GM19328 (cell line): Measurements from ENCODE around the gene ALPG.
"Not testable (repeated sequence)": the region's sequence is repeated elsewhere in the genome, so short reads cannot be mapped to it uniquely, and the experiment has no call there.

Experiments
- ATAC-seq: cut with Tn5 transposase; IDR thresholded peaks from one replicate; pipeline ENCODE4 v1.9.1; 2021; ENCODE audit warnings: mild to moderate bottlenecking, moderate library complexity; ENCODE audit not compliant: unreplicated experiment

Gene ALPG

DNA sequence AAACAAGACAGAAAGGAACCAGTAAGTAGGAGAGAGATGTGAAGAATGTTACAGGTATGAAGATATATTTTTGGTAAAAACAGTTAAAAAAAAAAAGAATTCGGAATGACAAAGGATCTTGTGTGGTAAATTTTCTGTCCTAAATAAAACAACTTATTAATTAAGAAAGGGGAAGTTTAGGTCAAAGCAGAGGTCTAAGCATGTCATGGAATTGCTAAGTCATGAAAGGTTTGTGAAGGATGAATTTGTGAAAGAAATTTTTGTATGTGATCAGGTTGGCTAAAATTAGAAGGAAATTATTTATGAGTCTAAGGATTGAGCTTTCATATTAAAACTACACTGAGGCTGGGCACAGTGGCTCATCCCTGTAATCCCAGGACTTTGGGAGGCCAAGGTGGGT lies 11.1 kb upstream of the ALPG start:
- no peak for ATAC-seq

DNA sequence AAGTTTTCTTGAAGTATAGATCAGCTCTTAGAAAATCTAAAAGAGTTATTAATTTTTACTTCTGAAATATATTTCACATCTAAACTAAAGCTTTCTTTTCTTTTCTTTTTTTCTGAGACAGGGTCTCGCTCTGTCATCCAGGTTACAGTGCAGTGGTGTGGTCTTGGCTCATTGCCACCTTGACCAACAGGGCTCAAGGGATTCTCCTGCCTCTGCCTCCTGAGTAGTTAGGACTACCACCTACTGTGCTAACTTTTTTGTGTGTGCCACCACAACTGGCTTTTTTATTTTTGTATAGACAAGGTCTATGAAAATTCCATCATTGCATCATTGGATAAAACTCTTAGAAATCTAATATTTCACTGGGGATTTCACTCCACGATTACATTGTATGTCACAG lies 10.0 kb upstream of the ALPG start:
- no peak for ATAC-seq

DNA sequence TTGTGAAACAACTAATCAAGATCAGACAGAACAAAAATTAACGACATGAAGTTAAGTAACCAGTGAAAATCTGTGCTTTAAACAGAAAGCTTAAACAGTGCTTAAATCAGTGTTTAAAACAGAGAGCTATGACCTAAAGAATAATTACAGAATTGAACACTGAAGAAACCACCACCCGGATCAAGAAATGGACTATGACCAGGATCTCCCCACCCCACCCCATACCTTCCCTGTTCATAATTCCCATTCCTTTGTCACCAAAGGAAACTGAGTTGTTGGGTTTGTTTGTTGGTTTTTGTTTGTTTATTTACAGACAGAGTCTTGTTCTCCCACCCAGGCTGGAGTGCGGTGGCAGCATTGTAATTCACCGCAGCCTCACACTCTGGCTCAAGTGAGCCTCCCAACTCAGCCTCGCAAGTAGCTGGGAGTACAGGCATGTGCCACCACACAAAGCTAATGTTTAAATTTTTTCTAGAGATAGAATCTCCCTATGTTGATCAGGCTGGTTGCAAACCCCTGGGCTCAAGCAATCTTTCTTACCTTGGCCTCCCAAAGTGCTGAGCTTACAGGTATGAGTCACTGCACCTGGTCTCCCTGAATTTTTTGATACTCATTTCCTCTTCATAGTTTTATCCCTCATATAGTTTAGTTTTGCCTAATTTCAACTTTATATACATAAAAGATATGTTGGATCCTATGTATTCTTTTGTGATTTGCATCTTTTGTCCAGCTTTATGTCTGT lies 8.2 kb upstream of the ALPG start:
- ATAC-seq = no peak

DNA sequence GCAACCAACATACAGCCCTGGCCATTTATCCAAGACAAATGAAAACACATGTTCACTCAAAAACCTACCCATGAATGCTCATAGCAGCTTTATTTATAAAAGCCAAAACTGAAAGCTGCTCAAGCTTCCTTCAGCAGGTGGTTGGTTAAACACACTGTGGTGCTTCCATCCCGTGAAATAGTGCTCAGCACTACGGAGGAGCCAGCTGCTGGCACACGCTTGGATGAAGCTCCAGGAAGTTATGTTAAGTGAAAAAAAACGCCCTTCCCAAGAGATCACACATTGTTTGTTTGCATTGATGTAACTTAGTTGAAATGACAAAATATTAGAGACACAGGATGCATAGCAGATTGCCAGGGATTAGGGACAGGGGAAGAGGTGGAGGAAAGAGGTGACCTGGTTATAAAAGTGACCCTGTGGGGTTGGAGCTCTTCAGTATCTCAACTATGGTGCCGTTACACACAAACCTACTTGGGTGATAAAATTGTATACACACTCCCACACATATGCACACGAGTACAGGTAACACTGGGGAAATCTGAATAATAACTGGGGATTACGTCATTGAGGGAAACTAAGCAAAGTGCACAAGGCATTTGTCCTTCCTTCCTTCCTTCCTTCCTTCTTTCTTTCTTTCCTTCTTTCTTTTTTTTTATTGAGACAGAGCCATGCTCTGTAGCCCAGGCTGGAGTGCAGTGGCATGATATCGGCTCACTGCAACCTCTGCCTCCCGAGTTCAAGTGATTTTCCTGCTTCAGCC lies 6.2 kb upstream of the ALPG start:
- ATAC-seq = no peak

DNA sequence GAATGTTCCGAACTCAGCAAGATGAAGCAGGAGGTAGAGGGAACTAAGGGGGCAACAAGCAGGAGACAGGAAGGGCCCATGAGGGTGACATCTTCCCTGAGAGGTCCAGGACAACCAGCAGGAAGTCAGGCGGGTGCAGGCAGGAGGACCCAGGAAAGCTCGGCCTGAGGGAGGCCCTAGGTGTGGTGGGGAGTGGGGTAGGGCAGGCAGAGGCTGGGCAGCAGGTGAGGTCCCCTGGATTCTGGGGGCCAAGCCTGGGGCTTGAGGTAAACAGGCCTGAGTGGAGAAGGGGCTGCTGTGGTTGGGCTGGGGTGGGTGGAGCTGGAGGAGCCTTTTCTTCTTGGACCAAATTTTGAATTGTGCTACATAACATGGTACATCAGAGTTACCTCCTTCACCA lies 4.1 kb upstream of the ALPG start:
- ATAC-seq = no peak

DNA sequence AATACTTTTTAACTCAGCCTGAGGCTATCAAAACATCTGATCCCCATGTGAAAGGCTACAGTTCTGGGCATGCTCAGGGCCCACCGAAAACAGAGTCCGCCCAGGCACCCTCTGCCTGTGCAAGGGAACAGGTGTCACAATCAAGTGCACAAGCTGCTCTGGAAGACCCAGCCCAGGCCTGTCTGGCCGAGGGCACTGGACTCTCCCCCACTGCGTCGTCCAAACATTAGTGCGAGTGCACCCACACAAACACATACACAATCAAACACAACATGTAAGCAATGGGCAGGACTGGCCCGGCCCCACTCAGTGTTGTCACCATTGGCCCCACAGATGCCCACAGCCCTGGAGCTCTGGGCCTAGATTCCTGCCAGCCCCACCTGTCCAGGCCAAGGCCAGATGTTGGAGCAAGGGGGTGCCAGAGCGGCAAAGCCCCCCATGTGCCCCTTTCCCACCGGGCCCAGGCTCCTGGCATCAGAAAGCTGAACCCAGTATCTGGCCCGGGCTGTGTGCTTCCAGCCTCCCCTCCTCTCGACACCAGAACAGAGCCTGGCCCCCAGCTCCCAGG lies 617 bp upstream of the ALPG start:
- no peak for ATAC-seq

DNA sequence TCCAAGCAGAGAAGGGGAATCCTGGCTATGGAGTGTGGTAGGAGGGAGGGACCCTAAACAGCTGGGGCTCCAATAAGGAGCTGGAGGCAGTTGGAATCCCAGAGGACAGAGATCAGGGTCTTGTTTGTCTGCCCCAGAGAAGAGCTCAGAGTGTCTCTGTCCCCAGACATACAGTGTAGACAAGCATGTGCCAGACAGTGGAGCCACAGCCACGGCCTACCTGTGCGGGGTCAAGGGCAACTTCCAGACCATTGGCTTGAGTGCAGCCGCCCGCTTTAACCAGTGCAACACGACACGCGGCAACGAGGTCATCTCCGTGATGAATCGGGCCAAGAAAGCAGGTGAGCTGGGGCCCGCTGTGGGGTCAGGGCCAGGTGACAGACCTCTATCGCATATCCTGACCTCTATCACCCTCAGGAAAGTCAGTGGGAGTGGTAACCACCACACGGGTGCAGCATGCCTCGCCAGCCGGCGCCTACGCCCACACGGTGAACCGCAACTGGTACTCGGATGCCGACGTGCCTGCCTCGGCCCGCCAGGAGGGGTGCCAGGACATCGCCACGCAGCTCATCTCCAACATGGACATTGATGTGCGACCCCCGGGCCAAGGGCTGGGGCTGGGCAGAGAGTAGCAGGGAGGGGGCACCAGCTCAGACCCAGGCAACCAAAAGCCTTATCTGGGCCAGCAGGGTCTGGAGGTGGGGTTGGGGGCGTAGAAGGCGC lies 945 bp downstream of the ALPG start:
- ATAC-seq = not testable (repeated sequence)

DNA sequence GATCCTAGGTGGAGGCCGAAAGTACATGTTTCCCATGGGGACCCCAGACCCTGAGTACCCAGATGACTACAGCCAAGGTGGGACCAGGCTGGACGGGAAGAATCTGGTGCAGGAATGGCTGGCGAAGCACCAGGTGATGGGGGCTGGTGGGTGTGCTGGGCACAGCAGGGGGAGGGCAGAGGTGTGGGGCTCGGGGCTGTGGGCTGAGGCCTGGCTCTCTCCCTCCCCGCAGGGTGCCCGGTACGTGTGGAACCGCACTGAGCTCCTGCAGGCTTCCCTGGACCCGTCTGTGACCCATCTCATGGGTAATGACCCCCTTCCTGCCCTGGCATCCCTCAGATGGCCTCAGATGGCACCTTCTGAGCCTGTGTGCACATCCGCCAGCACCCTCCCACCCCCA lies 1.6 kb downstream of the ALPG start:
- ATAC-seq = not testable (repeated sequence)

DNA sequence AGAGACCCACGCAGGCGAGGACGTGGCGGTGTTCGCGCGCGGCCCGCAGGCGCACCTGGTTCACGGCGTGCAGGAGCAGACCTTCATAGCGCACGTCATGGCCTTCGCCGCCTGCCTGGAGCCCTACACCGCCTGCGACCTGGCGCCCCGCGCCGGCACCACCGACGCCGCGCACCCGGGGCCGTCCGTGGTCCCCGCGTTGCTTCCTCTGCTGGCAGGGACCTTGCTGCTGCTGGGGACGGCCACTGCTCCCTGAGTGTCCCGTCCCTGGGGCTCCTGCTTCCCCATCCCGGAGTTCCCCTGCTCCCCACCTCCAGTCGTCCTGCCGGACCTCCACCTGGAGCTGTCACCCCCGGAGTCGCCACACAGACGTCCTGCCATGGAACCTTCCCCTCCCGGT lies 3.0 kb downstream of the ALPG start:
- not testable (repeated sequence) for ATAC-seq

DNA sequence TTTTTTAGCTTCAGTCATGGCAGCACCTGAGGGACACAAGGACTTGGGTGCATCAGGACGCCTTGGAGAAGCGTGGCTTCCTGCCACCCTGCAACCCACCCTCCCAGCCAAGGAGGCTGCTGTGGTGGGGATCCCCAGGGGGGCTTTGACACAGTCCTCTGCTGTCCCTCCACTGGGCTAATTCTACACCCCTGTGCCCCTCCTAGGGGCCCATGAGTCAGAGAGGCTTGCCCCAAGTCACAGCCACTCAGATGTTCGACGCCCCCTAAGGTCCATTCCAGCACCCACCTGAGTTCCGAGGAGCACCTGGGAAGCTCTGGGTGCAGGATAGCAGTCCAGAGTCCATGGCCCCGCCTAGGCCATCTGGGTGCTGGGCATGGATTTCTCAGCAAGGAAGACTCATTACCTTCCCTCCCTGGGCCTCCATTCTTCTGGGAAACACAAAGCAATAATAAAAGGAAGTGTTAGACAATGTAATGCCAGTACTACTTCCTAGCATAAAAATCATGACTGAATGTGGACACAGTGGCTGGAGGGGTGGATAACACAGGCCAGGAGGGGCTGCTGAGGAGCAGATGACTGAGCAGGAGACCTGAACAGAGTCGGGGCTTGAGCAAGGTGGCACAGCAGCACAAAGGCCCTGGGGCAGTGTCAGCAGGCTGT lies 3.7 kb downstream of the ALPG start:
- ATAC-seq = no peak

DNA sequence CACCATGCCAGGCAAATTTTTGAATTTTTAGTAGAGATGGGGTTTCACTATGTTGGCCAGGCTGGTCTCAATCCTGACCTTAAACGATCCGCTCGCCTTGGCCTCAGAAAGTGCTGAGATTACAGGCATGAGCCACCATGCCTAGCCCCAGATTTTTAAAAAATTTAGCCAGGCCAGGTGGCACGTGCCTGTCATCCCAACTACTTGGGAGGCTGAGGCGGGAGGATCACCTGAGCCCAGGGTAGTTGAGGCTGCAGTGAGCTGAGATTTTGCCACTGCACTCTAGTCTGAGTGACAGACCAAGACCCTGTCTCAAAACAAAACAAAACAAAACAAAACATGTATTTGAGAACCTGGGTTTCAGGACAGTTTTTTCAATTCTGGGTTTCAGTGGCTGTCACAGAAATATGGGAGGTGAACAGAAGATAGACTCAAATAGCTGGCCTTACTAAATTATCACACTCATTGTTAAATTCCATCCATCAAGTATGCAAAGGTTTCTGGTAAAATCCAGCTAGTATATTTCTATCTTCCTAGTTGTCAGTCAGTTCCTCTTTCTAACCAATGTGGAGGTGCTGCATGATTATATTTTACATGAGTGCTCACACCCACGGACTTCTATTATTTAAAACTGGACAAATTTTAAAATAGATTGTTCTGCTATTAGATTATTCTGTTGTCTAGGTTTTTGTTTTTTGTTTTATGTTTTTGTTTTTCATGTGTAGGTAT lies 5.4 kb downstream of the ALPG start:
- ATAC-seq = no peak

DNA sequence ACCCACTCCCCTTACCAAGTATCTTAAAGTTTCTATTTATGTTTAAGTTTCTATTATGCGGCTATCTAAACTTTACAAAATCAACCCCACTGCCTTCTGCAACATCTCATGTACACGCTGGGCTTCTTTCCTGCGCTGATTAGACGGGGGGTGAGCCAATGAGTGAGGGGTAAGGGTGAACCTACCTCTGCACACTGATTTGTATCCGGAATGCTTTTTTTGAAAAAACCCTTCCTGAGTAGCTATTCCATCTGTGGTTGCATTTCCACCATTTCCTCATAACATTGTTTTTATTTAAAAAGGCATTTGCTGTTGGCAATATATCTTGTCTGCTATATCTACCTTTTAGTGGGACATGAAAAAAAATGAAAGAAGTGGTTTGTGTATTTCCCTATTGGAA lies 6.3 kb downstream of the ALPG start:
- no peak for ATAC-seq

DNA sequence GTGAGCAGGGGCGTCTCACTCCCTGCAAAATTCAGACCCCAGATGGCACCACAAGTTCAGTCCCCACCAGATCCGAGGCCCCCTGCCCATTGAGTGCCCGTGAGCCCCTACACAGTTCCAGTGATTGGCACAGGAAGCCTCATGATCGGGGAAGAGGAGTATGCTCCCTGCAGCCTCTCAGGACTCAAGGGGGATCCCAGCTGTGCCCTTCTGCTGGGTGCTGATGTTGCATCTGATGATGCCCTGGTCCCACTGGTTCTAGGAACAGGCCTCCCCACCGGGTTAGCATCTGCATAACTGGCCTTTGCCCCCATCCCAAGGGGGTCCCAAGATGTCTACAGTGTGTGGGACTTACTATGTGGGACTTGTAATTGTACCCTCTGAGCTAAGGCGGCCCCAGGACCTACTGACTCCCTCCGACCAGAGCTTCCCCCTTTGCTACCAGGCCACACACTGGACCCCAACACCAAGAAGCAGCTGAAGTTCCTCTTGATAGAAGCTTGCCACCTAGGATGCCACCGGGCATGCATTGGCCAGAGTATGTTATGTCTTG lies 8.6 kb downstream of the ALPG start:
- ATAC-seq = no peak

DNA sequence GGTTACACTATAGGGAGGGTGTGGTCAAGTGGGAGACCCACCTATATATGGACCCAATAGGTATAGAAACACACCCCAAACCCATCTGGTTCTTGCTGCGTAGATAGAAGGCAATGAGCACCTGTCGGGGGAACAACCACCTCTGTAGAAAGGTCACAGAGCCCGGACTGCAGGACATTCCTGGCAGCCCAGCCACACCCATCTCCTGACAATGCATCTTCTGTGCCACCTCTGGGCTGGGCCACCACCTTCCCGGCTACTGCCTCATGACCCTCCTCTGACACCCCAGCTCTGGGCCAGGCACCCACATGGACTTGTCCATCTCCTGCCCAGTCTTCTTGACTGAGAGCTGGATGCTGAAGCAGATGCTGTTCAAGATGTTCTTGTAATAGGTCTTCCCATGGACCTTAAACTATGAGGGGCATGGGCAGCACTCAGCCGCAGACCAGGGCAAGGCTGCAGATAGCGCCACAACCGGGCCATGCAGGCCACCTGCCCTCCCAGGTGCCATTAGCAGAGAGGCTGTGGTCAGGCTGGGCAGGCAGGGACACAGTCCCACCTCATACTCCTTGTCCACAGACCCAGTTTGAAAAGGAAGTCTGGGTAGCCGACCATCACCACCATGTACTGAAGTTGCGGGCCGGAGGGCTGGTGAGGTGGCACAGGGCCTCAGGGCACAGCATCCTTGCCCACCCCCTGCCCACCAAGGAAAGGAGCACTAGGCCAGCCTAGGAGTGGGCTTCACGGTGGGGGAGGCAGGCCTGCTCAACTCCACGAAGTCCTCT lies 9.3 kb downstream of the ALPG start:
- ATAC-seq = no peak

DNA sequence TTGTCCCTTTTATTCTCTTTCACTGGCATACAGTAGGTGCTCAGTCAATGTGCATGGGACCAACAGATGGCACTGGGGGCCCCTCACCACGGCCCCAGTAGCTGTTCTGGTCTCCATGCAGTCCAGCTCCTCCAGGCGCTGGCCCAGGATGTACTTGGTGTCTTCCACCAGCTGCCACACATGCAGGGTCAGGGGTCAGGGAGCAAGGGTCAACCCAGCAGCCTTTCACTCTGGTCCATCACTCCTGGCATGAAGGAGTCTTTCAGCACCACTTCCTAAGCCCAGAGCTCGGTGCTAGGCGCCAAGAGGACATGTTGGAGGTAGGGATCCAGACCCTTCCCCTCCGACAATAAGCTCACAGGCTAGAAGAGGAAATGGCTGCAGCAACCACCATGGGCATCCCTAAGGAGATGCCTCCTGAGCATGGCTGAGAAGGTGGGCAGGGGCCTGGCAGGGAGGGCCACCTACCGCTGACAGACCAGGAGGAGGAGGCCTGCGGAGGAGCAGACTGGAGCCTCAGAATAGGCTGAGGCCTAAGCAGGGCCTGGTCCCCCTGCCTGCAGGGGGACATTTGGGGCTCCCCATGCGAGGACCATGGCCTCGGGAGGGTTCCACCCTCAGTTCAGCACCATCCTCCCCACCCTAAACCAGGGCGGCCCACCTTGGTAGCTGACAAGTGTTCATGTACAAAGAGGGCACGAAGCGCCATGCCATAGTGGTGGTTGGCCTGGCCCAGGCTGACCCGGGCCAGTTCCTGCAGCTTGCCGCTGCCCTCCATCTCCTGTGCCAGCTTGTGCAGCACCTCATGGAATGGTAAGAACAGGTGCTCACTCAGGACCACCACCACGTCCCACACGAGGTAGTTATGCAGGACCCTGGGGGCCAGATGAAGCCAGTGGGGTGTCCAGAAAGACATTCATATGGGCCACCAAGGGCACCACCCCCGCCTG lies 10.2 kb downstream of the ALPG start:
- ATAC-seq = no peak

DNA sequence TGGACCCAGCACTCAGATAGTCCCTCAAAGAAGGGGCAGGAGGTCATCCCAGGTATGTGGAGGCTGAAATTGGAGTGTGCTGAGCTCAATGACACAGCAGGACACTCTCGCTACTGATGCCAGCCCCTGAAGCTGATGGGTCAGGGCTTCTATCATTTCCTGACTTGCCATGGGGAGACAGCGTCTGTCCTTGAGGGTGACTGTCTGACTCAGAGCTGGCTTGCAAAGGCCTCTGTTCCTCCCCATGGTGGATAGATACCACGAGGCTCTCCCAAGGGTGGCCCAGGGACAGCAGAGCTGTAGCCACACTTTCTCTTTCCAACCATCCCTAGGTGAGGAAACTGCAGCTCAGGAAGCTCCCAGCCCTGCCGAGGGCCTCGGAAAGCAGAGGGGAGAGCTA lies 10.8 kb downstream of the ALPG start:
- ATAC-seq = no peak

DNA sequence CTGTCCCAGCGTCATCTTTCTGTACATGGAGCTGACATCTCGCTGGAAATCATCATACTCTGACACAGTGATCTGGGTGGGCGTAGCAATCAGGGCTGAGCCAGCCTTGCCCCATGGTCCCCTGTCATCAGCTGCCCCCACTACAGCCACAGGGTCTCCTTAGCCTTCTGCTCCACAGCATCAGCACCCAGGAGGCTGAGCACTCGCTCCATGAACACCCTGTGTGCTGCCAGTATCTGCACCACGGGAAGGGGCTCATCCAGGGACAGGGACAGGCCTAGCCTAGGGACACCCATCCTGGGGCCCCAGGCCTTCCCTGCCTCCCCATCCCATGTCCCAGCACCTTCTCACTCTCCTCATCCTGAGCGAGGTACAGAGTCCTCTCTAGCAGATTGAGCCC lies 11.4 kb downstream of the ALPG start:
- ATAC-seq = no peak
